Suprapubic skin (tissue), 4 donors: ENCODE measurements around the gene CLEC2A. TPM values are rescaled to one million over a fixed set of nuclear protein-coding genes. Genes with fewer than 3 reads are reported as not detected.
A peak's percentile ranks its signal among the peaks of the same experiment; 100 is the strongest.
"Not testable (repeated sequence)": the region's sequence is repeated elsewhere in the genome, so short reads cannot be mapped to it uniquely, and the experiment has no call there.

ENCODE experiments used
- DNase-seq, 2 donors: peaks; one replicate each; pipeline ENCODE4 v3.0.0-alpha.2; 2019; ENCODE audit warnings: low spot score in 2 of 2
- H3K27ac ChIP-seq: fragments of 200-600 bp; sonication (generic); one replicate; pipeline ENCODE4 v1.5.1; 2019
- H3K27me3 ChIP-seq: fragments of 200-600 bp; sonication (generic); one replicate; pipeline ENCODE4 v1.5.1; 2019
- H3K36me3 ChIP-seq: fragments of 200-600 bp; sonication (generic); one replicate; pipeline ENCODE4 v1.5.1; 2019
- H3K4me1 ChIP-seq: fragments of 200-600 bp; sonication (generic); one replicate; pipeline ENCODE4 v1.5.1; 2019
- H3K4me3 ChIP-seq: fragments of 200-600 bp; sonication (generic); one replicate; pipeline ENCODE4 v1.5.1; 2019; ENCODE audit warnings: mild to moderate bottlenecking
- H3K9me3 ChIP-seq: fragments of 200-600 bp; sonication (generic); one replicate; pipeline ENCODE4 v1.5.1; 2019
- EP300 ChIP-seq: sonication (generic); formaldehyde crosslinking; IDR thresholded peaks from one replicate; pipeline ENCODE4 v1.6.1; 2017; ENCODE audit warnings: antibody characterized with exemption
- POLR2A ChIP-seq, 2 donors: fragments of 450-650 bp; IDR thresholded peaks; one replicate each; pipeline ENCODE4 v1.6.1; 2017; ENCODE audit warnings: antibody characterized with exemption in 2 of 2, mild to moderate bottlenecking in 2 of 2, moderate library complexity in 2 of 2
- POLR2AphosphoS5 ChIP-seq, 3 donors: sonication (generic); formaldehyde crosslinking; IDR thresholded peaks; one replicate each; pipeline ENCODE4 v1.6.1; 2017; ENCODE audit warnings: antibody characterized with exemption in 3 of 3
- WGBS: methylation state at CpG from one replicate; pipeline ENCODE4 v1.1.5; 2018; 5-methylcytosine and 5-hydroxymethylcytosine counted together
- total RNA-seq, 4 donors: library from RNA; depleted of rRNA; stranded (reverse); fragments of >200 nt; gene quantifications; one replicate each; pipeline ENCODE4 v1.1.0, GENCODE V29; 2016
- TF ChIP-seq, protein P1 (sequence below), 2 donors: fragments of 200-600 bp in 1 of 2; fragments of 450-650 bp in 1 of 2; sonication (generic) in 1 of 2; IDR thresholded peaks; one replicate each; pipeline ENCODE4 v1.5.1; 2016 to 2019; ENCODE audit warnings: antibody characterized with exemption in 2 of 2, mild to moderate bottlenecking in 1 of 2, moderate library complexity in 1 of 2

CLEC2A gene
- total RNA-seq, 4 donors from 2014 or later, result 35.7 to 68.5 (median 60.8) TPM

- no peaks in the 10 kb centered on the region for H3K36me3 ChIP-seq
- 78% methylated on average over 4 of the region's 4 CpGs for WGBS
- H3K9me3 ChIP-seq, result no peaks in the 10 kb centered on the region
- no peak for TF ChIP-seq POLR2A (IDR thresholded peaks at IDR 0.05)
- TF ChIP-seq, protein P1, sequence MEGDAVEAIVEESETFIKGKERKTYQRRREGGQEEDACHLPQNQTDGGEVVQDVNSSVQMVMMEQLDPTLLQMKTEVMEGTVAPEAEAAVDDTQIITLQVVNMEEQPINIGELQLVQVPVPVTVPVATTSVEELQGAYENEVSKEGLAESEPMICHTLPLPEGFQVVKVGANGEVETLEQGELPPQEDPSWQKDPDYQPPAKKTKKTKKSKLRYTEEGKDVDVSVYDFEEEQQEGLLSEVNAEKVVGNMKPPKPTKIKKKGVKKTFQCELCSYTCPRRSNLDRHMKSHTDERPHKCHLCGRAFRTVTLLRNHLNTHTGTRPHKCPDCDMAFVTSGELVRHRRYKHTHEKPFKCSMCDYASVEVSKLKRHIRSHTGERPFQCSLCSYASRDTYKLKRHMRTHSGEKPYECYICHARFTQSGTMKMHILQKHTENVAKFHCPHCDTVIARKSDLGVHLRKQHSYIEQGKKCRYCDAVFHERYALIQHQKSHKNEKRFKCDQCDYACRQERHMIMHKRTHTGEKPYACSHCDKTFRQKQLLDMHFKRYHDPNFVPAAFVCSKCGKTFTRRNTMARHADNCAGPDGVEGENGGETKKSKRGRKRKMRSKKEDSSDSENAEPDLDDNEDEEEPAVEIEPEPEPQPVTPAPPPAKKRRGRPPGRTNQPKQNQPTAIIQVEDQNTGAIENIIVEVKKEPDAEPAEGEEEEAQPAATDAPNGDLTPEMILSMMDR (IDR thresholded peaks at IDR 0.05), result no peak
- TF ChIP-seq EP300, result no peak
- no peak for TF ChIP-seq POLR2AphosphoS5 (IDR thresholded peaks at IDR 0.05)
- H3K27ac ChIP-seq, result no peak overlapping the region
- DNase-seq, result no peak
- H3K4me1 ChIP-seq, result peaks cover 14% of the 10 kb centered on the region
- no peak overlapping the region for H3K4me3 ChIP-seq
- no peaks in the 10 kb centered on the region for H3K27me3 ChIP-seq
These were observed 51.6 kb downstream of the CLEC2A start for GRCh38 chr12:9880532-9881078.

DNA sequence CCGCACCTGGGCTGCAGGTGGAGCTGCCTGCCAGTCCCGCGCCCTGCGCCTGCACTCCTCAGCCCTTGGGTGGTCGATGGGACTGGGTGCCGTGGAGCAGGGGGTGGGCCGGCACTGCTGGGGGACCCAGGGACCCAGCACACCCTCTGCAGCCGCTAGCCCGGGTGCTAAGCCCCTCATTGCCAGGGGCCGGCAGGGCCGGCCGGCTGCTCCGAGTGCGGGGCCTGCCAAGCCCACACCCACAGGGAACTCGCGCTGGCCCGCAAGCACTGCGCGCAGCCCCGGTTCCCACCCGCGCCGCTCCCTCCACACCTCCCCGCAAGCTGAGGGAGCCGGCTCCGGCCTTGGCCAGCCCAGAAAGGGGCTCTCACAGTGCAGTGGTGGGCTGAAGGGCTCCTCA lies 56.0 kb downstream of the CLEC2A start:
- not testable (repeated sequence) for H3K27ac ChIP-seq, H3K27me3 ChIP-seq, H3K9me3 ChIP-seq, H3K4me3 ChIP-seq, H3K36me3 ChIP-seq, DNase-seq
- peaks cover 17% of the 10 kb centered on the region for H3K4me1 ChIP-seq
- 100% methylated on average over 1 of the region's 26 CpGs for WGBS

DNA sequence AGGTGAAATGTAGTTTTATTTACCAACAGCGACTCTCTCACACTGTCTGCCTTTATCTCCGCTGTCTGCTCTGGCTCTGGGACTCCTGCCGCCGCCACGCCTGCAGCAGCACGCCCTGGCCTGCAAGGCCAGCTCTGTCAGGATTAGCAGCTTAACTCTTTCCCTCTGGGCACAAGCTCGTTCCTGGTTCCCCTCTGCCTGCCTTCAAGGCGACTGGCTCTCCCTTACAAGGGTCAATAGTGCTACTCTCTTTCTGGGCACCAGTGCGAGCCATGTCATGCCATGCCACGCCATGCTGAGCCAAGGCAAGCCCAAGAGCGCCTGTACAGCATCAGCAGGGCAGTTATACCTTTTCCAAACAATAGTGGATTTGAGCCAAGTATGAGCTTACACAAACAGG lies 59.4 kb downstream of the CLEC2A start:
- 50% methylated on average over 11 of the region's 11 CpGs for WGBS
- Histone ChIP-seq H3K27ac (peak overlapping the region; percentile 94), H3K4me1 (peaks cover 28% of the 10 kb centered on the region), H3K27me3 (no peaks in the 10 kb centered on the region), H3K36me3 (no peaks in the 10 kb centered on the region), H3K9me3 (no peaks in the 10 kb centered on the region), H3K4me3 (peak overlapping the region; percentile 16)
- TF ChIP-seq POLR2AphosphoS5 (IDR thresholded peaks at IDR 0.05) (peak in 1 of 3 donors; percentile 45), EP300 (no peak), POLR2A (IDR thresholded peaks at IDR 0.05) (no peak)
- TF ChIP-seq, protein P1 (IDR thresholded peaks at IDR 0.05), result no peak
- DNase-seq, result no peak

GRCh38 chr12:9872162-9872561 lies 60.0 kb downstream of the CLEC2A start:
- H3K4me3 ChIP-seq, result peak overlapping the region; percentile 16
- no peaks in the 10 kb centered on the region for H3K36me3 ChIP-seq
- TF ChIP-seq POLR2AphosphoS5 (IDR thresholded peaks at IDR 0.05) (no peak), POLR2A (IDR thresholded peaks at IDR 0.05) (no peak), EP300 (no peak)
- TF ChIP-seq, protein P1 (IDR thresholded peaks at IDR 0.05), result no peak
- no peaks in the 10 kb centered on the region for H3K9me3 ChIP-seq
- DNase-seq, result no peak
- 53% methylated on average over 3 of the region's 3 CpGs for WGBS
- no peaks in the 10 kb centered on the region for H3K27me3 ChIP-seq
- peaks cover 28% of the 10 kb centered on the region for H3K4me1 ChIP-seq
- peak overlapping the region; percentile 94 for H3K27ac ChIP-seq

- WGBS, result 42% methylated on average over 2 of the region's 2 CpGs
- Histone ChIP-seq H3K36me3 (no peaks in the 10 kb centered on the region), H3K9me3 (no peaks in the 10 kb centered on the region), H3K27me3 (no peaks in the 10 kb centered on the region), H3K27ac (peak overlapping the region; percentile 94), H3K4me3 (peak overlapping the region; percentile 48), H3K4me1 (peaks cover 30% of the 10 kb centered on the region)
- no peak for DNase-seq
- TF ChIP-seq POLR2A (IDR thresholded peaks at IDR 0.05), result no peak
- no peak for TF ChIP-seq POLR2AphosphoS5 (IDR thresholded peaks at IDR 0.05)
- no peak for TF ChIP-seq EP300
- TF ChIP-seq, protein P1 (IDR thresholded peaks at IDR 0.05), result no peak
These were observed 61.8 kb downstream of the CLEC2A start for GRCh38 chr12:9870286-9870866.
